ENCODE measurements around the gene NR2E3.

GRCh38 chr15:71815301-71815700 is 4.9 kb downstream of the NR2E3 start:
- TF ChIP-seq CTCF (conservative IDR thresholded peaks at IDR 0.05; ENCODE audit: low read length) (no peak), EZH2phosphoT487 (IDR thresholded peaks at IDR 0.05; ENCODE audit: borderline replicate concordance) (no peak)
